Activated CD8-positive, alpha-beta T cell treated with anti-CD3 and anti-CD28 coated beads for 36 hours (primary cell): ENCODE data around the gene ALKBH6. TPM values are rescaled to one million over a fixed set of nuclear protein-coding genes. Genes with fewer than 3 reads are reported as not detected.
"Not testable (repeated sequence)": the region's sequence is repeated elsewhere in the genome, so short reads cannot be mapped to it uniquely, and the experiment has no call there.

Experiments
- ATAC-seq: fragments of 200-7000 bp; cut with Tn5 transposase; one replicate; pipeline ENCODE4 v1.10.0; 2021; ENCODE audit warnings: mild to moderate bottlenecking, moderate library complexity
- CTCF ChIA-PET: fragments of 350-600 bp; sonication (Branson Sonifier 250); formaldehyde crosslinking; loops from one replicate; lab custom pipeline; 2021; ENCODE audit warnings: antibody characterized with exemption; lab: Charles Lee
- POLR2A ChIA-PET: fragments of 350-600 bp; sonication (Branson Sonifier 250); formaldehyde crosslinking; loops from one replicate; lab custom pipeline; 2021; ENCODE audit warnings: antibody characterized with exemption; lab: Charles Lee
- DNase-seq: peaks from one replicate; pipeline ENCODE4 v3.0.0-alpha.2; 2020
- H3K27ac Mint-ChIP-seq: one replicate; pipeline ENCODE4 v1.8.0; 2021; ENCODE audit warnings: mild to moderate bottlenecking, mixed read lengths
- H3K27me3 Mint-ChIP-seq: one replicate; pipeline ENCODE4 v1.8.0; 2021; ENCODE audit warnings: mixed read lengths
- H3K36me3 Mint-ChIP-seq: one replicate; pipeline ENCODE4 v1.8.0; 2021; ENCODE audit warnings: low read depth, mixed read lengths
- H3K4me1 Mint-ChIP-seq: one replicate; pipeline ENCODE4 v1.8.0; 2021; ENCODE audit warnings: low read depth, mixed read lengths
- H3K4me3 Mint-ChIP-seq: one replicate; pipeline ENCODE4 v1.8.0; 2021; ENCODE audit warnings: mild to moderate bottlenecking, moderate library complexity, mixed read lengths
- H3K9me3 Mint-ChIP-seq: one replicate; pipeline ENCODE4 v1.8.0; 2021; ENCODE audit warnings: mixed read lengths
- CTCF ChIP-seq: fragments of 200-600 bp; IDR thresholded peaks from one replicate; pipeline ENCODE4 v1.8.0; 2022; ENCODE audit warnings: antibody characterized with exemption, mild to moderate bottlenecking
- intact Hi-C: fragments of 100-400 bp; cut with micrococcal nuclease; formaldehyde crosslinking; loops from one replicate; pipeline ENCODE4 v1.10.0; 2022
- total RNA-seq, 2 experiments: library from RNA; stranded (reverse); gene quantifications; one replicate each; pipeline ENCODE4 v1.2.3, GENCODE V29; 2021

The ALKBH6 gene
- total RNA-seq, 2 experiments from 2014 or later, result 36.5 to 37.5 TPM

GRCh38 chr19:36041831-36042230 lies 27.8 kb upstream of the ALKBH6 start:
- Mint-ChIP-seq H3K4me3 (no peak overlapping the region), H3K36me3 (peaks cover 3% of the 10 kb centered on the region), H3K9me3 (no peaks in the 10 kb centered on the region), H3K27ac (no peak overlapping the region), H3K4me1 (peaks cover 8% of the 10 kb centered on the region), H3K27me3 (no peaks in the 10 kb centered on the region)
- intact Hi-C loops, result no loop called here
- POLR2A ChIA-PET, result interaction anchor here (0.7 kb wide), 1 partner anchor 593 kb away, joined by 3 read pairs; no protein-coding TSS in a partner anchor
- DNase-seq (no peak), ATAC-seq (no peak)
- CTCF ChIA-PET, result no interaction called here
- no peak for TF ChIP-seq CTCF

GRCh38 chr19:36041092-36041491 lies 27.1 kb upstream of the ALKBH6 start:
- DNase-seq, intact Hi-C loops, H3K9me3 Mint-ChIP-seq, CTCF ChIA-PET, H3K4me3 Mint-ChIP-seq, H3K4me1 Mint-ChIP-seq, H3K36me3 Mint-ChIP-seq, H3K27me3 Mint-ChIP-seq, ATAC-seq, H3K27ac Mint-ChIP-seq: not testable (repeated sequence)
- POLR2A ChIA-PET, result interaction anchor here (0.7 kb wide), 1 partner anchor 592 kb away, joined by 3 read pairs; no protein-coding TSS in a partner anchor

- intact Hi-C loops, result no loop called here
- POLR2A ChIA-PET, result no interaction called here
- no peak for ATAC-seq
- no peaks in the 10 kb centered on the region for H3K9me3 Mint-ChIP-seq
- H3K27ac Mint-ChIP-seq, result no peak overlapping the region
- CTCF ChIA-PET, result no interaction called here
- no peak overlapping the region for H3K4me3 Mint-ChIP-seq
- no peak for TF ChIP-seq CTCF
- DNase-seq, result no peak
- peaks cover 3% of the 10 kb centered on the region for H3K36me3 Mint-ChIP-seq
- peaks cover 13% of the 10 kb centered on the region for H3K4me1 Mint-ChIP-seq
- no peaks in the 10 kb centered on the region for H3K27me3 Mint-ChIP-seq
Observed at GRCh38 chr19:36040495-36040894, 26.5 kb upstream of the ALKBH6 start.

- CTCF ChIA-PET, result no interaction called here
- ATAC-seq, result peak; percentile 66
- peak; percentile 42 for DNase-seq
- no peak within 1 kb of the TSS for H3K27ac Mint-ChIP-seq
- no peak for TF ChIP-seq CTCF
- peaks cover 2% of the 10 kb centered on the region for H3K27me3 Mint-ChIP-seq
- peaks cover 25% of the 10 kb centered on the region for H3K4me1 Mint-ChIP-seq
- no peaks in the 10 kb centered on the region for H3K9me3 Mint-ChIP-seq
- peaks cover 12% of the 10 kb centered on the region for H3K36me3 Mint-ChIP-seq
- peak within 1 kb of the TSS; percentile 38 for H3K4me3 Mint-ChIP-seq
- POLR2A ChIA-PET, result no interaction called here
- intact Hi-C loops, result no loop called here
Observed at GRCh38 chr19:36032251-36033104, 18.5 kb upstream of the ALKBH6 start, which contains the start of gene CLIP3. TSS of gene CLIP3 (minus strand) at chr19:36032873. CDS start at chr19:36032357, 516 bp downstream.

- peaks cover 2% of the 10 kb centered on the region for H3K27me3 Mint-ChIP-seq
- TF ChIP-seq CTCF, result no peak
- no peak overlapping the region for H3K27ac Mint-ChIP-seq
- H3K9me3 Mint-ChIP-seq, result no peaks in the 10 kb centered on the region
- H3K4me1 Mint-ChIP-seq, result peaks cover 16% of the 10 kb centered on the region
- DNase-seq (no peak), ATAC-seq (no peak)
- ChIA-PET POLR2A (interaction anchor here (0.9 kb wide), 1 partner anchor 30 kb away, joined by 3 read pairs; no protein-coding TSS in a partner anchor), CTCF (interaction anchor here (1.1 kb wide), 1 partner anchor 23 kb away, joined by 3 read pairs; the partner anchor contains the start of gene THAP8)
- H3K4me3 Mint-ChIP-seq, result no peak overlapping the region
- intact Hi-C loops, result no loop called here
- peaks cover 12% of the 10 kb centered on the region for H3K36me3 Mint-ChIP-seq
Observed at GRCh38 chr19:36031308-36031707, 17.3 kb upstream of the ALKBH6 start.
